HepG2 (cell line): ENCODE data around the gene SYS1. TPM values are rescaled to one million over a fixed set of nuclear protein-coding genes. Genes with fewer than 3 reads are reported as not detected.

Experiments
- BHLHE40 ChIP-seq: IDR thresholded peaks from 2 replicates; pipeline ENCODE4 v1.6.1; 2011; ENCODE audit warnings: low read length, improper control_type of control experiment
- BRCA1 ChIP-seq: sonication (generic); formaldehyde crosslinking; IDR thresholded peaks from 2 replicates; pipeline ENCODE4 v1.4.0; 2020; ENCODE audit warnings: missing genetic modification reagents
- CENPT ChIP-seq: sonication (generic); formaldehyde crosslinking; IDR thresholded peaks from 2 replicates; pipeline ENCODE4 v1.8.0; 2022; ENCODE audit warnings: low read depth, mild to moderate bottlenecking, moderate library complexity, missing genetic modification reagents
- FOSL2 ChIP-seq: sonication (generic); formaldehyde crosslinking; IDR thresholded peaks from 2 replicates; pipeline ENCODE4 v1.4.0; 2020; ENCODE audit warnings: missing genetic modification reagents
- GTF3A ChIP-seq: sonication (generic); formaldehyde crosslinking; conservative IDR thresholded peaks from 2 replicates; pipeline ENCODE4 v1.4.0; 2020; ENCODE audit warnings: mild to moderate bottlenecking, missing genetic modification reagents
- KIAA2018 ChIP-seq: sonication (generic); formaldehyde crosslinking; IDR thresholded peaks from 2 replicates; pipeline ENCODE4 v1.5.0; 2020; ENCODE audit warnings: mild to moderate bottlenecking, missing genetic modification reagents, borderline replicate concordance
- KMT2A ChIP-seq: sonication (generic); formaldehyde crosslinking; IDR thresholded peaks from 2 replicates; pipeline ENCODE4 v1.4.0; 2020; ENCODE audit warnings: missing genetic modification reagents
- ZFP41 ChIP-seq: sonication (generic); formaldehyde crosslinking; IDR thresholded peaks from 2 replicates; pipeline ENCODE4 v1.4.0; 2020; ENCODE audit warnings: mild to moderate bottlenecking, missing genetic modification reagents, borderline replicate concordance
- ZNF225 ChIP-seq: sonication (generic); formaldehyde crosslinking; IDR thresholded peaks from 2 replicates; pipeline ENCODE4 v1.4.0; 2020; ENCODE audit warnings: mild to moderate bottlenecking, missing genetic modification reagents
- ZNF333 ChIP-seq: sonication (generic); formaldehyde crosslinking; IDR thresholded peaks from 2 replicates; pipeline ENCODE4 v1.4.0; 2020; ENCODE audit warnings: mild to moderate bottlenecking, missing genetic modification reagents, borderline replicate concordance
- ZNF839 ChIP-seq: sonication (generic); formaldehyde crosslinking; IDR thresholded peaks from 2 replicates; pipeline ENCODE4 v1.4.0; 2020; ENCODE audit warnings: missing genetic modification reagents, mild to moderate bottlenecking, borderline replicate concordance
- polyA plus RNA-seq, 8 experiments: library from polyadenylated mRNA; depleted of rRNA in 3 of 8; stranded (reverse) in 7 of 8; unstranded in 1 of 8; fragments of >200 nt; fragmentation: Illumina TruSeq in 4 of 8; extraction: Trizol in 4 of 8; gene quantifications; 2 replicates each; pipeline versions ENCODE4 v1.2.1 to v1.2.3, GENCODE V29; 2011 to 2016; ENCODE audit warnings: low read depth in 4 of 8, missing spikeins in 1 of 8, mixed read lengths in 1 of 8; ENCODE audit not compliant: insufficient read depth in 1 of 8
- total RNA-seq, 5 experiments: library from RNA; depleted of rRNA; stranded (reverse); fragments of >200 nt; fragmentation: Illumina TruSeq; extraction: Trizol; gene quantifications; 2 replicates each; pipeline ENCODE4 v1.2.3, GENCODE V29; 2016; ENCODE audit warnings: low read depth in 1 of 5
- TF ChIP-seq, protein P1 (sequence below): sonication (generic); formaldehyde crosslinking; IDR thresholded peaks from 2 replicates; pipeline ENCODE4 v1.5.1; 2020; ENCODE audit warnings: missing genetic modification reagents, mild to moderate bottlenecking, borderline replicate concordance
- TF ChIP-seq, protein P2 (sequence below): sonication (generic); formaldehyde crosslinking; IDR thresholded peaks from 2 replicates; pipeline ENCODE4 v1.4.0; 2020; ENCODE audit warnings: low read depth, mild to moderate bottlenecking, missing genetic modification reagents
- TF ChIP-seq, protein P3 (sequence below): sonication (generic); formaldehyde crosslinking; IDR thresholded peaks from 2 replicates; pipeline ENCODE4 v1.5.0; 2020; ENCODE audit warnings: missing genetic modification reagents

The SYS1 gene
- total and polyA plus RNA-seq, 2 of the 13 experiments (the other 11 are each of a cell fraction or from before 2014, with no cell fraction given): 38.3 to 65.6 TPM

GRCh38 chr20:45358282-45359068, 4.5 kb upstream of the SYS1 start (continued):
- TF ChIP-seq KIAA2018 (no peak), ZNF225 (CRISPR knock-in tag) (no peak), FOSL2 (CRISPR knock-in tag) (peak; percentile 37), ZNF333 (CRISPR knock-in tag) (no peak), ZFP41 (CRISPR knock-in tag) (0 out of 2 replicates have a peak, but pooled peaks have one; percentile 65), KMT2A (no peak), BRCA1 (CRISPR knock-in tag) (no peak), GTF3A (no peak), CENPT (CRISPR knock-in tag) (no peak), BHLHE40 (no peak; the same call in 1 of the 2 replicates), ZNF839 (CRISPR knock-in tag) (no peak)
- TF ChIP-seq, protein P1, sequence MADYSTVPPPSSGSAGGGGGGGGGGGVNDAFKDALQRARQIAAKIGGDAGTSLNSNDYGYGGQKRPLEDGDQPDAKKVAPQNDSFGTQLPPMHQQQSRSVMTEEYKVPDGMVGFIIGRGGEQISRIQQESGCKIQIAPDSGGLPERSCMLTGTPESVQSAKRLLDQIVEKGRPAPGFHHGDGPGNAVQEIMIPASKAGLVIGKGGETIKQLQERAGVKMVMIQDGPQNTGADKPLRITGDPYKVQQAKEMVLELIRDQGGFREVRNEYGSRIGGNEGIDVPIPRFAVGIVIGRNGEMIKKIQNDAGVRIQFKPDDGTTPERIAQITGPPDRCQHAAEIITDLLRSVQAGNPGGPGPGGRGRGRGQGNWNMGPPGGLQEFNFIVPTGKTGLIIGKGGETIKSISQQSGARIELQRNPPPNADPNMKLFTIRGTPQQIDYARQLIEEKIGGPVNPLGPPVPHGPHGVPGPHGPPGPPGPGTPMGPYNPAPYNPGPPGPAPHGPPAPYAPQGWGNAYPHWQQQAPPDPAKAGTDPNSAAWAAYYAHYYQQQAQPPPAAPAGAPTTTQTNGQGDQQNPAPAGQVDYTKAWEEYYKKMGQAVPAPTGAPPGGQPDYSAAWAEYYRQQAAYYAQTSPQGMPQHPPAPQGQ: no peak
- TF ChIP-seq, protein P2, sequence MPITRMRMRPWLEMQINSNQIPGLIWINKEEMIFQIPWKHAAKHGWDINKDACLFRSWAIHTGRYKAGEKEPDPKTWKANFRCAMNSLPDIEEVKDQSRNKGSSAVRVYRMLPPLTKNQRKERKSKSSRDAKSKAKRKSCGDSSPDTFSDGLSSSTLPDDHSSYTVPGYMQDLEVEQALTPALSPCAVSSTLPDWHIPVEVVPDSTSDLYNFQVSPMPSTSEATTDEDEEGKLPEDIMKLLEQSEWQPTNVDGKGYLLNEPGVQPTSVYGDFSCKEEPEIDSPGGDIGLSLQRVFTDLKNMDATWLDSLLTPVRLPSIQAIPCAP (CRISPR knock-in tag): no peak
- TF ChIP-seq, protein P3, sequence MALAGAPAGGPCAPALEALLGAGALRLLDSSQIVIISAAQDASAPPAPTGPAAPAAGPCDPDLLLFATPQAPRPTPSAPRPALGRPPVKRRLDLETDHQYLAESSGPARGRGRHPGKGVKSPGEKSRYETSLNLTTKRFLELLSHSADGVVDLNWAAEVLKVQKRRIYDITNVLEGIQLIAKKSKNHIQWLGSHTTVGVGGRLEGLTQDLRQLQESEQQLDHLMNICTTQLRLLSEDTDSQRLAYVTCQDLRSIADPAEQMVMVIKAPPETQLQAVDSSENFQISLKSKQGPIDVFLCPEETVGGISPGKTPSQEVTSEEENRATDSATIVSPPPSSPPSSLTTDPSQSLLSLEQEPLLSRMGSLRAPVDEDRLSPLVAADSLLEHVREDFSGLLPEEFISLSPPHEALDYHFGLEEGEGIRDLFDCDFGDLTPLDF (CRISPR knock-in tag): no peak
